ENCODE measurements around the gene ZCCHC9. TPM values are rescaled to one million over a fixed set of nuclear protein-coding genes. Genes with fewer than 3 reads are reported as not detected.
"Not testable (repeated sequence)": the region's sequence is repeated elsewhere in the genome, so short reads cannot be mapped to it uniquely, and the experiment has no call there.

The ZCCHC9 gene
- total and polyA plus RNA-seq, 7 donors = 20.2 to 44.9 (median 27.6) TPM

DNA sequence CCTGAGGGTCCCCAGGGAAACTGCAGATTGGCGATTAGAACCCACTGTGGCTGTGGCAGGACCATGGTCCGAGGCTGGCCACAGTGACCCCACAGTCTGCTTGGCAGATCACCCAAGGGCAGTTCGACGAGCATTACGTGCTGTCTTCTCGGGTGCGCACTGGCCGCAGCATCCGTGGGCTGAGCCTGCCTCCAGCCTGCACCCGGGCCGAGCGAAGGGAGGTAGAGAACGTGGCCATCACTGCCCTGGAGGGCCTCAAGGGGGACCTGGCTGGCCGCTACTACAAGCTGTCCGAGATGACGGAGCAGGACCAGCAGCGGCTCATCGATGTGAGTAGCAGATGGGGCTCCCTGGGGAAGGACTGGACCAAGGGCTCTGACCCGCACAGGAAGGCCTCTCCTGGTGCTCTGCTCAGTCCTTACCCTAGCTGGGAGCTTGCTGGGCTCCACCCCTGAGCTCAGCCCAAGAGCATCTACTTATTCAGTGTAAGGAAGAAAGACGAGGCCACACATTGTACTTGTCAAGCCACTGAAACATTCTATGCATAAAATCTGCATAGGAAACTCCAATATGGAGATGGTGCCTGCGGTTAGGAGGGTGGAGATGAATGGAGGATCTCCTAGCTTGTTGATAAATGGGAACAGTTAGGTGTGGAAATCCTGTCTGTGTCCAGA lies 46.4 kb upstream of the ZCCHC9 start:
- intact Hi-C loops (cut with DNase I) = no loop called here
- no peak for DNase-seq

DNA sequence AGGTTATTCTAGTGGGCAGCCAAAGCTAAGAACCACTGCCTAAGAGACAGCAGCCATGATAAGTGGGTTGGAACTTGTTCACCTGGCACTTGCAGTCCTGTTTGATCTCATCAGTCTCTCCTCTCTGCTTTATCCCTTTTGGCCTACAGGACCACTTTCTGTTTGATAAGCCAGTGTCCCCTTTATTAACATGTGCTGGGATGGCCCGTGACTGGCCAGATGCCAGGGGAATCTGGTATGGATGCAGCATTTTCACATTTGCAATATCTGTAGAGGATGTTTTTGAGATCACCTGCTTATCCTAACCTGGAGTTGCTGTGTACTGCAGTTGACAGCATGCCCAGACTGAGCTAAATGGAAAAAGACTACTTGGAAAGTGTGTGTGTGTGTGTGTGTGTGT lies 44.6 kb upstream of the ZCCHC9 start:
- DNase-seq = no peak
- TF ChIP-seq POLR2AphosphoS5 (IDR thresholded peaks at IDR 0.05) (no peak), POLR2A (IDR thresholded peaks at IDR 0.05) (no peak), EP300 (IDR thresholded peaks at IDR 0.05) (no peak)
- TF ChIP-seq, protein P1, sequence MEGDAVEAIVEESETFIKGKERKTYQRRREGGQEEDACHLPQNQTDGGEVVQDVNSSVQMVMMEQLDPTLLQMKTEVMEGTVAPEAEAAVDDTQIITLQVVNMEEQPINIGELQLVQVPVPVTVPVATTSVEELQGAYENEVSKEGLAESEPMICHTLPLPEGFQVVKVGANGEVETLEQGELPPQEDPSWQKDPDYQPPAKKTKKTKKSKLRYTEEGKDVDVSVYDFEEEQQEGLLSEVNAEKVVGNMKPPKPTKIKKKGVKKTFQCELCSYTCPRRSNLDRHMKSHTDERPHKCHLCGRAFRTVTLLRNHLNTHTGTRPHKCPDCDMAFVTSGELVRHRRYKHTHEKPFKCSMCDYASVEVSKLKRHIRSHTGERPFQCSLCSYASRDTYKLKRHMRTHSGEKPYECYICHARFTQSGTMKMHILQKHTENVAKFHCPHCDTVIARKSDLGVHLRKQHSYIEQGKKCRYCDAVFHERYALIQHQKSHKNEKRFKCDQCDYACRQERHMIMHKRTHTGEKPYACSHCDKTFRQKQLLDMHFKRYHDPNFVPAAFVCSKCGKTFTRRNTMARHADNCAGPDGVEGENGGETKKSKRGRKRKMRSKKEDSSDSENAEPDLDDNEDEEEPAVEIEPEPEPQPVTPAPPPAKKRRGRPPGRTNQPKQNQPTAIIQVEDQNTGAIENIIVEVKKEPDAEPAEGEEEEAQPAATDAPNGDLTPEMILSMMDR (IDR thresholded peaks at IDR 0.05) = no peak
- no peak overlapping the region for H3K4me3 ChIP-seq
- intact Hi-C loops (cut with DNase I) = no loop called here
- H3K9me3 ChIP-seq = no peaks in the 10 kb centered on the region
- peaks cover 0 to 3% (median 0%) of the 10 kb centered on the region in 4 donors for H3K4me1 ChIP-seq
- H3K27me3 ChIP-seq = no peaks in the 10 kb centered on the region
- H3K27ac ChIP-seq = no peak overlapping the region
- 95 to 96% methylated on average over 1 of the region's 1 CpG for WGBS, 2 donors
- peaks cover 0 to 28% (median 2%) of the 10 kb centered on the region in 4 donors for H3K36me3 ChIP-seq

More for the DNA sequence above, 46.4 kb upstream of the ZCCHC9 start:
- Histone ChIP-seq H3K4me3 (no peak overlapping the region), H3K4me1 (peaks cover 0 to 6% (median 0%) of the 10 kb centered on the region in 4 donors), H3K9me3 (no peaks in the 10 kb centered on the region), H3K36me3 (peaks cover 0 to 28% (median 2%) of the 10 kb centered on the region in 4 donors), H3K27ac (no peak overlapping the region), H3K27me3 (no peaks in the 10 kb centered on the region)
- WGBS, 2 donors = 96 to 97% methylated on average over 21 of the region's 21 CpGs
- TF ChIP-seq POLR2AphosphoS5 (IDR thresholded peaks at IDR 0.05) = no peak
- TF ChIP-seq, protein P1 (IDR thresholded peaks at IDR 0.05) = no peak
- TF ChIP-seq POLR2A (IDR thresholded peaks at IDR 0.05) = no peak
- no peak for TF ChIP-seq EP300 (IDR thresholded peaks at IDR 0.05)

DNA sequence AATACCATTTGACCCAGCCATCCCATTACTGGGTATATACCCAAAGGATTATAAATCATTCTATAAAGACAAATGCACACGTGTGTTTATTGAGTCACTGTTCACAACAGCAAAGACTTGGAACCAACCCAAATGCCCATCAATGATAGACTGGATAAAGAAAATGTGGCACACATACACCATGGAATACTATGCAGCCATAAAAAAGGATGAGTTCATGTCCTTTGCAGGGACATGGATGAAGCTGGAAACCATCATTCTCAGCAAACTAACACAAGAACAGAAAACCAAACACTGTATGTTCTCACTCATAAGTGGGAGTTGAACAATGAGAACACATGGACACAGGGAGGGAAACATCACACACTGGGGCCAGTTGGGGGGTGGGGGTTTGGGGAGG lies 38.6 kb upstream of the ZCCHC9 start:
- H3K4me1 ChIP-seq; DNase-seq; H3K4me3 ChIP-seq; intact Hi-C loops (cut with DNase I); H3K9me3 ChIP-seq; H3K27ac ChIP-seq; H3K27me3 ChIP-seq: not testable (repeated sequence)
- H3K36me3 ChIP-seq = peaks cover 0 to 11% (median 2%) of the 10 kb centered on the region in 4 donors
- WGBS, 2 donors = 69 to 95% methylated on average over 1 of the region's 1 CpG

DNA sequence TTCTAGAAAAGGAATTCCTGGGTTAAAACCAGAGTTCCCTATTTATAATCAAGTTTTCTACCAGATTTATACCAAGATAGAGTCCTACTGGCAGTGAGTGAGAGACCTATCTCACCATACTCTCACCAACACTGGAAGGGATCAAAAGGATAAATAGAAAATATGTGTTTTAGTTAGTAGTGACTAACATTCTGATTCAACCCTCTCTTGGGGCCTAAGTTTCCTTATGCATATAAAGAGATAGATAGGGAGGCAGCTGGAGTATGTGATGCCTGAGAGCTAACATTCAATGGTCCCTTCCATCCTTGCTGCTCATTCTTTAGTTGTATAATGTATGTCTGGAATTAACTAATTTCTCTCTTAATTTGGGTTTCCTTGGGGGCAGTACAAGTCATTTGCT lies 36.3 kb upstream of the ZCCHC9 start:
- no peak for DNase-seq
- intact Hi-C loops (cut with DNase I) = no loop called here
- H3K27ac ChIP-seq = no peak overlapping the region
- peaks cover 0 to 9% (median 0%) of the 10 kb centered on the region in 4 donors for H3K4me1 ChIP-seq
- no peaks in the 10 kb centered on the region for H3K27me3 ChIP-seq
- no peak overlapping the region for H3K4me3 ChIP-seq
- no peaks in the 10 kb centered on the region for H3K9me3 ChIP-seq
- H3K36me3 ChIP-seq = no peaks in the 10 kb centered on the region
- TF ChIP-seq POLR2AphosphoS5 (IDR thresholded peaks at IDR 0.05) (no peak), EP300 (IDR thresholded peaks at IDR 0.05) (no peak), POLR2A (IDR thresholded peaks at IDR 0.05) (no peak)

DNA sequence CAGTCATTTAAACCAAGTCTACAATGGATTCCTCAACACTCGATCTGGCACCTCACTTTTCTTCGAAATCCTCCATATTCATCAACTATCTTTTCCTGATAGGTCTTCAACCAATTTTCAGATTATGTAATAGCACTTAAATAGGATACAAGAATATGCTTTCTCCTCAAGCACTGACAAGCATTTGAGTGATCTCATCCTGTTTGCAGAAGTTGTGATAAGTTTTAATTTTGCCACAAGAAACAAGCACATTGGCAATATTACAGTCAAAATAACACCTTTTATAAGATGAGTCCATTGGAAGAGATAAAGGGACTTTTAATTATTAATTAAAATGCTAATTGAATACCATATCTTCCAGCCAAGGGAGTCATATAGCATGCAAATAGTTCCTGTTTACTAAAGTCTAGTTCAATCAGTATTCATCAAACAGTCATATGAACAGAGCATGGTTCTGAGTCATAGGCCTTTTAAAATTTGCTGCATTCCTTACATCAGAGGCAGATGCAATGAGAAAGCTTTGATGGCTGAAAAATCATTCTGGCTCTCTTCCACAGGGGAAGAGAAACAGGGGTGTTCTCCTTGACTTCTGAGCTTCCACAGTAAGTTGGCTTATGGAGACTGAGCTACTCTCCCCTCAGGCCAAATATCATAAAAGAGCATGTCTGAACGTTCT lies 32.7 kb upstream of the ZCCHC9 start:
- Histone ChIP-seq H3K4me1 (peaks cover 0 to 9% (median 0%) of the 10 kb centered on the region in 4 donors), H3K4me3 (no peak overlapping the region), H3K9me3 (peaks cover 0 to 3% (median 0%) of the 10 kb centered on the region in 4 donors), H3K36me3 (no peaks in the 10 kb centered on the region), H3K27me3 (no peaks in the 10 kb centered on the region), H3K27ac (peak overlapping the region in 1 of 4 donors; percentile 6)
- 70 to 78% methylated on average over 3 of the region's 3 CpGs for WGBS, 2 donors
- no peak for DNase-seq
- no peak for TF ChIP-seq POLR2A (IDR thresholded peaks at IDR 0.05)
- TF ChIP-seq, protein P1 (IDR thresholded peaks at IDR 0.05) = no peak
- TF ChIP-seq POLR2AphosphoS5 (IDR thresholded peaks at IDR 0.05) = no peak
- no peak for TF ChIP-seq EP300 (IDR thresholded peaks at IDR 0.05)
- intact Hi-C loops (cut with DNase I) = no loop called here

All from sigmoid colon (tissue), 7 donors.